HepG2 (cell line): ENCODE results near the gene APOA1. TPM values are rescaled to one million over a fixed set of nuclear protein-coding genes. Genes with fewer than 3 reads are reported as not detected.

Experiments used
- CREBL2 ChIP-seq: sonication (generic); formaldehyde crosslinking; IDR thresholded peaks from 2 replicates; pipeline ENCODE4 v1.8.1; 2023; ENCODE audit warnings: missing genetic modification reagents, mild to moderate bottlenecking, borderline replicate concordance
- FOXK1 ChIP-seq: sonication (generic); formaldehyde crosslinking; IDR thresholded peaks from 2 replicates; pipeline ENCODE4 v1.4.0; 2020; ENCODE audit warnings: low read depth, missing genetic modification reagents, borderline replicate concordance
- HMGA1 ChIP-seq: sonication (generic); formaldehyde crosslinking; conservative IDR thresholded peaks from 2 replicates; pipeline ENCODE4 v1.4.0; 2020; ENCODE audit warnings: missing genetic modification reagents
- HNF1B ChIP-seq: sonication (generic); formaldehyde crosslinking; IDR thresholded peaks from 2 replicates; pipeline ENCODE4 v1.5.1; 2020; ENCODE audit warnings: mild to moderate bottlenecking, moderate library complexity, missing genetic modification reagents
- JDP2 ChIP-seq: sonication (generic); formaldehyde crosslinking; IDR thresholded peaks from 2 replicates; pipeline ENCODE4 v1.8.1; 2022; ENCODE audit warnings: missing genetic modification reagents, borderline replicate concordance
- MBNL3 ChIP-seq: fragments of 250-450 bp; sonication (Bioruptor Pico); conservative IDR thresholded peaks from 2 replicates; pipeline ENCODE4 v1.8.0; 2022; ENCODE audit warnings: mild to moderate bottlenecking, inconsistent platforms
- MEIS2 ChIP-seq: sonication (generic); formaldehyde crosslinking; IDR thresholded peaks from 2 replicates; pipeline ENCODE4 v1.9.0; 2021; ENCODE audit warnings: mild to moderate bottlenecking, missing genetic modification reagents
- NFYC ChIP-seq: IDR thresholded peaks from 2 replicates; pipeline ENCODE4 v1.6.1; 2016; ENCODE audit warnings: missing genetic modification reagents, missing compliant biosample characterization
- NR2F1 ChIP-seq, 2 experiments: fragments of 450-650 bp in 1 of 2; formaldehyde crosslinking in 1 of 2; IDR thresholded peaks; 2 replicates each; pipeline versions ENCODE4 v1.5.0 to v1.6.1; 2016 to 2020; ENCODE audit warnings: mild to moderate bottlenecking in 1 of 2, missing compliant biosample characterization in 1 of 2, missing genetic modification reagents in 1 of 2, moderate library complexity in 1 of 2
- POLR2AphosphoS5 ChIP-seq: IDR thresholded peaks from 2 replicates; pipeline ENCODE4 v1.6.1; 2012; ENCODE audit warnings: low read depth, low read length
- PPARG ChIP-seq: conservative IDR thresholded peaks from 2 replicates; pipeline ENCODE4 v1.6.1; 2016; ENCODE audit warnings: missing biosample characterization, missing genetic modification reagents
- PRDM4 ChIP-seq: sonication (generic); formaldehyde crosslinking; IDR thresholded peaks from 2 replicates; pipeline ENCODE4 v1.9.0; 2021; ENCODE audit warnings: missing genetic modification reagents, borderline replicate concordance
- REPIN1 ChIP-seq: sonication (generic); formaldehyde crosslinking; IDR thresholded peaks from 2 replicates; pipeline ENCODE4 v1.8.0; 2022; ENCODE audit warnings: missing genetic modification reagents, low read depth, mild to moderate bottlenecking, borderline replicate concordance
- SIX1 ChIP-seq: sonication (generic); formaldehyde crosslinking; IDR thresholded peaks from 2 replicates; pipeline ENCODE4 v1.4.0; 2020; ENCODE audit warnings: missing genetic modification reagents, borderline replicate concordance
- ZBTB14 ChIP-seq: sonication (generic); formaldehyde crosslinking; IDR thresholded peaks from 2 replicates; pipeline ENCODE4 v1.4.0; 2020; ENCODE audit warnings: missing genetic modification reagents
- ZBTB7A ChIP-seq: sonication (generic); formaldehyde crosslinking; IDR thresholded peaks from 2 replicates; pipeline ENCODE4 v1.8.0; 2022; ENCODE audit warnings: mild to moderate bottlenecking, missing genetic modification reagents
- ZC3H4 ChIP-seq: sonication (generic); formaldehyde crosslinking; IDR thresholded peaks from 2 replicates; pipeline ENCODE4 v1.4.0; 2020; ENCODE audit warnings: missing genetic modification reagents, borderline replicate concordance
- ZMYM3 ChIP-seq: sonication (generic); formaldehyde crosslinking; IDR thresholded peaks from 2 replicates; pipeline ENCODE4 v1.5.1; 2020; ENCODE audit warnings: mild to moderate bottlenecking, missing genetic modification reagents
- ZNF317 ChIP-seq: sonication (generic); formaldehyde crosslinking; IDR thresholded peaks from 2 replicates; pipeline ENCODE4 v1.5.0; 2020; ENCODE audit warnings: mild to moderate bottlenecking, missing genetic modification reagents
- ZNF329 ChIP-seq: sonication (generic); formaldehyde crosslinking; IDR thresholded peaks from 2 replicates; pipeline ENCODE4 v1.9.0; 2021; ENCODE audit warnings: low read depth, mild to moderate bottlenecking, missing genetic modification reagents
- ZNF432 ChIP-seq: sonication (generic); formaldehyde crosslinking; IDR thresholded peaks from 2 replicates; pipeline ENCODE4 v1.5.0; 2020; ENCODE audit warnings: missing genetic modification reagents, mild to moderate bottlenecking, borderline replicate concordance
- ZNF724P ChIP-seq: sonication (generic); formaldehyde crosslinking; IDR thresholded peaks from 2 replicates; pipeline ENCODE4 v1.8.0; 2022; ENCODE audit warnings: missing genetic modification reagents, borderline replicate concordance
- ZNF777 ChIP-seq: sonication (generic); formaldehyde crosslinking; IDR thresholded peaks from 2 replicates; pipeline ENCODE4 v1.4.0; 2020; ENCODE audit warnings: missing genetic modification reagents
- ZNF792 ChIP-seq: IDR thresholded peaks from 2 replicates; pipeline ENCODE4 v1.6.1; 2016
- polyA plus RNA-seq, 8 experiments: library from polyadenylated mRNA; depleted of rRNA in 3 of 8; stranded (reverse) in 7 of 8; unstranded in 1 of 8; fragments of >200 nt; fragmentation: Illumina TruSeq in 4 of 8; extraction: Trizol in 4 of 8; gene quantifications; 2 replicates each; pipeline versions ENCODE4 v1.2.1 to v1.2.3, GENCODE V29; 2011 to 2016; ENCODE audit warnings: low read depth in 4 of 8, missing spikeins in 1 of 8, mixed read lengths in 1 of 8; ENCODE audit not compliant: insufficient read depth in 1 of 8
- total RNA-seq, 5 experiments: library from RNA; depleted of rRNA; stranded (reverse); fragments of >200 nt; fragmentation: Illumina TruSeq; extraction: Trizol; gene quantifications; 2 replicates each; pipeline ENCODE4 v1.2.3, GENCODE V29; 2016; ENCODE audit warnings: low read depth in 1 of 5

Gene APOA1
- total and polyA plus RNA-seq, 2 of the 13 experiments (the other 11 are each of a cell fraction or from before 2014, with no cell fraction given), result 1,973 to 5,485 TPM

GRCh38 chr11:116832350-116833290 is 4.8 kb downstream of the APOA1 start (continued):
- TF ChIP-seq ZBTB14 (peak; percentile 23; the same call in 1 of the 2 replicates), ZNF329 (0 out of 2 replicates have a peak, but pooled peaks have one; percentile 48), MEIS2 (CRISPR knock-in tag) (peak; percentile 99), ZNF724P (CRISPR knock-in tag) (peak; percentile 34; the same call in 1 of the 2 replicates), HMGA1 (CRISPR knock-in tag) (no peak), MBNL3 (CRISPR knock-in tag) (no peak), JDP2 (peak; percentile 55; the same call in 1 of the 2 replicates), HNF1B (CRISPR knock-in tag) (peak; percentile 73), FOXK1 (CRISPR knock-in tag) (peak; percentile 93; the same call in 1 of the 2 replicates), ZNF432 (CRISPR knock-in tag) (no peak), ZBTB7A (peak; percentile 93; the same call in 1 of the 2 replicates), REPIN1 (CRISPR knock-in tag) (peak; percentile 89), POLR2AphosphoS5 (peak; percentile 87), ZNF317 (CRISPR knock-in tag) (no peak), PPARG (CRISPR knock-in tag) (peak; percentile 98), CREBL2 (CRISPR knock-in tag) (no peak), ZMYM3 (CRISPR knock-in tag) (peak; percentile 69; the same call in 1 of the 2 replicates), ZNF777 (CRISPR knock-in tag) (no peak; the same call in none of the 2 replicates), SIX1 (CRISPR knock-in tag) (peak; percentile 81), PRDM4 (CRISPR knock-in tag) (no peak; the same call in 1 of the 2 replicates), NFYC (peak; percentile 58; the same call in 1 of the 2 replicates), NR2F1 (CRISPR knock-in tag; IDR thresholded peaks at IDR 0.05) (peak; percentile 99 to 100), ZC3H4 (peak; percentile 87; the same call in 1 of the 2 replicates), ZNF792 (CRISPR knock-in tag) (peak; percentile 94)
